Ascending aorta (tissue), 2 donors: Measurements from ENCODE around the gene WDFY3. TPM values are rescaled to one million over a fixed set of nuclear protein-coding genes. Genes with fewer than 3 reads are reported as not detected.

Source experiments
- DNase-seq, 2 donors: peaks; one replicate each; pipeline ENCODE4 v3.0.0-alpha.2; 2019; ENCODE audit warnings: low spot score in 2 of 2
- H3K27ac ChIP-seq, 2 donors: fragments of 200-600 bp; sonication (generic); one replicate each; pipeline ENCODE4 v1.5.1; 2016 to 2017; ENCODE audit warnings: mild to moderate bottlenecking in 1 of 2
- H3K27me3 ChIP-seq: fragments of 200-600 bp; sonication (generic); one replicate; pipeline ENCODE4 v1.5.1; 2017
- H3K36me3 ChIP-seq, 2 donors: fragments of 200-600 bp; sonication (generic); one replicate each; pipeline ENCODE4 v1.5.1; 2016
- H3K4me1 ChIP-seq, 2 donors: fragments of 200-600 bp; sonication (generic); one replicate each; pipeline ENCODE4 v1.5.1; 2016 to 2017; ENCODE audit warnings: mild to moderate bottlenecking in 1 of 2
- H3K4me3 ChIP-seq, 2 donors: fragments of 200-600 bp; sonication (generic); one replicate each; pipeline ENCODE4 v1.5.1; 2016 to 2017; ENCODE audit warnings: mild to moderate bottlenecking in 1 of 2
- H3K9me3 ChIP-seq, 2 donors: fragments of 200-600 bp; sonication (generic); one replicate each; pipeline ENCODE4 v1.5.1; 2016
- CTCF ChIP-seq, 3 experiments: fragments of 200-600 bp in 2 of 3; fragments of 450-650 bp in 1 of 3; sonication (generic) in 2 of 3; IDR thresholded peaks; one replicate each; pipeline ENCODE4 v1.5.1; 2016 to 2019; ENCODE audit warnings: antibody characterized with exemption in 3 of 3, mild to moderate bottlenecking in 1 of 3, moderate library complexity in 1 of 3
- intact Hi-C: fragments of 100-400 bp; cut with DNase I; formaldehyde crosslinking; loops from one replicate; pipeline ENCODE4 v1.15.1; 2023
- total RNA-seq: library from RNA; depleted of rRNA; stranded (reverse); fragments of >200 nt; gene quantifications from one replicate; pipeline ENCODE4 v1.1.0, GENCODE V29; 2016

WDFY3 gene
- total RNA-seq, 1 donor from 2014 or later: 30.2 TPM

GRCh38 chr4:84958434-84958833 is 8.1 kb downstream of the WDFY3 start:
- H3K27me3 ChIP-seq: no peaks in the 10 kb centered on the region
- H3K9me3 ChIP-seq: no peaks in the 10 kb centered on the region
- no peak overlapping the region for H3K4me3 ChIP-seq
- no peaks in the 10 kb centered on the region for H3K36me3 ChIP-seq
- H3K4me1 ChIP-seq: peaks cover 7 to 34% of the 10 kb centered on the region in 2 donors
- no peak for DNase-seq
- peak overlapping the region; percentile 33 to 47 for H3K27ac ChIP-seq
- intact Hi-C loops: loop anchor here (5.0 kb wide), 1 partner anchor 46 kb away; no protein-coding TSS in a partner anchor
- TF ChIP-seq CTCF (IDR thresholded peaks at IDR 0.05): no peak

GRCh38 chr4:84957514-84958420 is 8.7 kb downstream of the WDFY3 start:
- no peaks in the 10 kb centered on the region for H3K36me3 ChIP-seq
- no peak overlapping the region for H3K4me3 ChIP-seq
- H3K27ac ChIP-seq: peak overlapping the region; percentile 33 to 47
- peaks cover 7 to 34% of the 10 kb centered on the region in 2 donors for H3K4me1 ChIP-seq
- intact Hi-C loops: loop anchor here (5.0 kb wide), 1 partner anchor 45 kb away; no protein-coding TSS in a partner anchor
- TF ChIP-seq CTCF (IDR thresholded peaks at IDR 0.05): no peak
- H3K27me3 ChIP-seq: no peaks in the 10 kb centered on the region
- no peaks in the 10 kb centered on the region for H3K9me3 ChIP-seq
- DNase-seq: no peak

- DNase-seq: no peak
- Histone ChIP-seq H3K9me3 (no peaks in the 10 kb centered on the region), H3K36me3 (no peaks in the 10 kb centered on the region), H3K27ac (peak overlapping the region in 1 of 2 donors; percentile 8), H3K4me1 (peaks cover 7 to 35% of the 10 kb centered on the region in 2 donors), H3K27me3 (no peaks in the 10 kb centered on the region), H3K4me3 (no peak overlapping the region)
- no peak for TF ChIP-seq CTCF (IDR thresholded peaks at IDR 0.05)
- intact Hi-C loops: loop anchor here (5.0 kb wide), 1 partner anchor 44 kb away; no protein-coding TSS in a partner anchor
These were observed 10.5 kb downstream of the WDFY3 start for GRCh38 chr4:84956014-84956413.

- H3K9me3 ChIP-seq: no peaks in the 10 kb centered on the region
- no peaks in the 10 kb centered on the region for H3K36me3 ChIP-seq
- no peak overlapping the region for H3K4me3 ChIP-seq
- TF ChIP-seq CTCF (IDR thresholded peaks at IDR 0.05): no peak
- no peak for DNase-seq
- intact Hi-C loops: loop anchor here (5.0 kb wide), 1 partner anchor 43 kb away; no protein-coding TSS in a partner anchor
- peak overlapping the region; percentile 4 to 36 for H3K27ac ChIP-seq
- no peaks in the 10 kb centered on the region for H3K27me3 ChIP-seq
- H3K4me1 ChIP-seq: peaks cover 7 to 34% of the 10 kb centered on the region in 2 donors
These were observed 11.4 kb downstream of the WDFY3 start for GRCh38 chr4:84954982-84955567.

- Histone ChIP-seq H3K4me3 (no peak overlapping the region), H3K27me3 (no peaks in the 10 kb centered on the region), H3K4me1 (peaks cover 0 to 31% of the 10 kb centered on the region in 2 donors), H3K27ac (peak overlapping the region in 1 of 2 donors; percentile 48), H3K36me3 (no peaks in the 10 kb centered on the region), H3K9me3 (no peaks in the 10 kb centered on the region)
- TF ChIP-seq CTCF (IDR thresholded peaks at IDR 0.05): no peak
- intact Hi-C loops: no loop called here
- DNase-seq: no peak
These were observed 13.7 kb downstream of the WDFY3 start for GRCh38 chr4:84952776-84953175.
